ENCODE results near the gene FBXO9. TPM values are rescaled to one million over a fixed set of nuclear protein-coding genes. Genes with fewer than 3 reads are reported as not detected.

FBXO9 gene
- total and polyA plus RNA-seq, 10 of the 15 experiments (the other 5 are each of a cell fraction or from before 2014, with no cell fraction given) = 9.9 to 68.9 (median 31.3) TPM

DNA sequence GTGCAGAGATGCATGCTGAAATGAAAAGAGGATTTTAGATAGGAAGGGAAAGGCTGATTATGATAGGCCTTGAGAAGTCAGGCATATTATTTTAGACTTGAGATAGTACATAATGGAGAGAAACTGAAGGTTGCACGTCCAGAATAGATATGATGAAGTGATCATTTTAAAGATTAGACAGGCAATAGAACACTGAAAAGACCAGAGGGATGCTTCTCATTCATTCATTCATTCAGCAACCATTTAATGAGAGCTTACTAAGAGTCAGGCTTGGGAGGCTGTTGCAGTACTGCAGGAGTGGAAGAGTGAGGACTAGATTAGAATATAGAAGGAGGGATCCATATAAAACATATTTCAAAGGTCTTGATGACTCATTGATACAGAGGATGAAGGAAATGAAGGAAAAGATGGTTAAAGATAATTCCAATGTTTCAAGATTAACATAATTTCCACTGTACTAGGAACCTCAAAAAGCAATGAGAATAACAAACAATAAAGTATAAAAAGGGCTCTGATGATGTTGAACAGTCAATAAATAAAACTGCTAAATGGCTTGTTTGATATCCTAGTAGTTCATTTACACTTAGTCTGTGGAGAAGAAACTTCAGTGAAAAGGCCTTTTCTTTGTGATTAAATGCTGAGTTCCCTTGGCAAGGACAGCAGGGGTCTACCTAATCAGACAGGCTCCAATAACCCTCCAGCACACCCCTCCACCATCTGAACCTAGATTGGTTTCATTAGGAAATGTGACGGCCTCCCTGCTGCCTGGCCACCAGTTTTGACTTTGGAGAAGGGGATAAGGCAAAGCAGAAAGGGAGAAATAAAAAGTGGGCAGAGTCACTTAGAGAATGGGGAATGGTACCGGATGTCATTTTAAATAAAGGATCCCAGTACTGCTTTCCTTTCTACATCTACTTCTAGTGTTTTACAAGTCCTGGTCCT lies 5.3 kb upstream of the FBXO9 start:
- Histone ChIP-seq H3K4me2 (ENCODE audit: control insufficient read depth, insufficient read depth) (peak overlapping the region; percentile 75), H4K20me1 (ENCODE audit: control insufficient read depth, insufficient read depth) (no peaks in the 10 kb centered on the region), H3K9me3 (replicated peaks; ENCODE audit: control insufficient read depth, insufficient read depth, low read length) (no peaks in the 10 kb centered on the region), H3K27ac (ENCODE audit: control insufficient read depth, insufficient read depth) (no peak overlapping the region), H3K4me3 (peak overlapping the region; percentile 87; the same call in 1 of the 2 replicates), H3K4me1 (ENCODE audit: control insufficient read depth, insufficient read depth, low read length) (peaks cover 5% of the 10 kb centered on the region; the same call in 1 of the 2 replicates), H3K27me3 (replicated peaks in 1 of 2; ENCODE audit: control insufficient read depth in 2 of 2, insufficient read depth in 2 of 2, low read length in 1 of 2) (no peaks in the 10 kb centered on the region), H3K79me2 (ENCODE audit: control insufficient read depth, insufficient read depth, low read length) (peaks cover 1% of the 10 kb centered on the region), H3K36me3 (ENCODE audit: control insufficient read depth in 2 of 2, insufficient read depth in 2 of 2, low read length in 1 of 2) (no peaks in the 10 kb centered on the region), H2AFZ (ENCODE audit: control insufficient read depth, low read depth, low read length) (no peak overlapping the region), H3K9ac (ENCODE audit: control insufficient read depth, insufficient read depth, low read length) (no peak overlapping the region)
- WGBS (ENCODE audit: insufficient coverage, insufficient replicate concordance, low lambda C conversion rate, missing lambda C conversion rate) = 68% methylated on average over 3 of the region's 3 CpGs
- FAIRE-seq = no peak
- POLR2A ChIA-PET = no interaction called here
- in situ Hi-C loops (cut with MboI) = no loop called here
- ATAC-seq = no peak
- intact Hi-C loops (cut with micrococcal nuclease; ENCODE audit: unreplicated experiment) = no loop called here
- no peak for DNase-seq (ENCODE audit: low read depth, low spot score)
- CTCF ChIA-PET = no interaction called here
- SMC1A ChIA-PET (ENCODE audit: uncharacterized antibody, unreplicated experiment) = no interaction called here
- TF ChIP-seq, protein P1, sequence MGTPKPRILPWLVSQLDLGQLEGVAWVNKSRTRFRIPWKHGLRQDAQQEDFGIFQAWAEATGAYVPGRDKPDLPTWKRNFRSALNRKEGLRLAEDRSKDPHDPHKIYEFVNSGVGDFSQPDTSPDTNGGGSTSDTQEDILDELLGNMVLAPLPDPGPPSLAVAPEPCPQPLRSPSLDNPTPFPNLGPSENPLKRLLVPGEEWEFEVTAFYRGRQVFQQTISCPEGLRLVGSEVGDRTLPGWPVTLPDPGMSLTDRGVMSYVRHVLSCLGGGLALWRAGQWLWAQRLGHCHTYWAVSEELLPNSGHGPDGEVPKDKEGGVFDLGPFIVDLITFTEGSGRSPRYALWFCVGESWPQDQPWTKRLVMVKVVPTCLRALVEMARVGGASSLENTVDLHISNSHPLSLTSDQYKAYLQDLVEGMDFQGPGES (IDR thresholded peaks at IDR 0.05) = no peak
- TF ChIP-seq ZNF24 (IDR thresholded peaks at IDR 0.05) = peak; percentile 50; the same call in 1 of the 2 replicates
- RAD21 ChIA-PET (ENCODE audit: unreplicated experiment) = interaction anchor here (1.1 kb wide), 1 partner anchor 65 kb away, joined by 3 read pairs; the partner anchor contains the start of gene GSTA4
- no TSS peak for BruUV-seq (replicated peaks)

DNA sequence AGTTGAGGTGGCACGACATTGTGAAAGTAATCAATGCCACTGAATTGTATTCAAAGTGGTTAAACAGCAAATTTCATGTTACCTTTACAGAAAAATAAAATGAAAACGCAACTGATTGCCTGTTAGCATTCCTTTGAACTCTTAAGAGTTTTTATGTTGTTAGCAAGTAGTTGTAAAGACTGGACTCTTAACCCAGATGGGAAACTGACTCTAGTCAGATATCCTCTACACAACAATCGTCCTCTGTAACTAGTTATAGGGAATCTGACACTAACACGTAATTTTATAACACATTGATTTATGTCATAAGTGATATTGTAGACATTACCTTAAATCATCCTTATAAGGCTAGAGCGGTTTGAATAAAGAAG lies 3.0 kb upstream of the FBXO9 start:
- peak overlapping the region; percentile 92 for H3K9ac ChIP-seq (ENCODE audit: control insufficient read depth, insufficient read depth, low read length)
- peaks cover 9% of the 10 kb centered on the region; the same call in 1 of the 2 replicates for H3K4me1 ChIP-seq (ENCODE audit: control insufficient read depth, insufficient read depth, low read length)
- WGBS (ENCODE audit: insufficient coverage, insufficient replicate concordance, low lambda C conversion rate, missing lambda C conversion rate) = 8% methylated on average over 5 of the region's 5 CpGs
- no peaks in the 10 kb centered on the region for H4K20me1 ChIP-seq (ENCODE audit: control insufficient read depth, insufficient read depth)
- in situ Hi-C loops (cut with MboI) = no loop called here
- intact Hi-C loops (cut with micrococcal nuclease; ENCODE audit: unreplicated experiment) = no loop called here
- H3K4me3 ChIP-seq = peak overlapping the region; percentile 87
- FAIRE-seq = no peak
- no peak for DNase-seq (ENCODE audit: low read depth, low spot score)
- no peak for ATAC-seq
- H3K36me3 ChIP-seq (ENCODE audit: control insufficient read depth in 2 of 2, insufficient read depth in 2 of 2, low read length in 1 of 2) = no peaks in the 10 kb centered on the region
- POLR2A ChIA-PET = no interaction called here
- peak overlapping the region; percentile 79 for H3K4me2 ChIP-seq (ENCODE audit: control insufficient read depth, insufficient read depth)
- peak overlapping the region; percentile 95 for H2AFZ ChIP-seq (ENCODE audit: control insufficient read depth, low read depth, low read length)
- CTCF ChIA-PET = no interaction called here
- no peaks in the 10 kb centered on the region for H3K9me3 ChIP-seq (replicated peaks; ENCODE audit: control insufficient read depth, insufficient read depth, low read length)
- BruUV-seq (replicated peaks) = no TSS peak
- H3K79me2 ChIP-seq (ENCODE audit: control insufficient read depth, insufficient read depth, low read length) = peaks cover 14% of the 10 kb centered on the region
- no peaks in the 10 kb centered on the region for H3K27me3 ChIP-seq (replicated peaks in 1 of 2; ENCODE audit: control insufficient read depth in 2 of 2, insufficient read depth in 2 of 2, low read length in 1 of 2)
- H3K27ac ChIP-seq (ENCODE audit: control insufficient read depth, insufficient read depth) = no peak overlapping the region
- RAD21 ChIA-PET (ENCODE audit: unreplicated experiment) = no interaction called here
- SMC1A ChIA-PET (ENCODE audit: uncharacterized antibody, unreplicated experiment) = no interaction called here
- TF ChIP-seq MYB (IDR thresholded peaks at IDR 0.05; ENCODE audit: borderline replicate concordance, low read depth, low read length) (no peak), RCOR1 (conservative IDR thresholded peaks at IDR 0.05; ENCODE audit: low read depth, low read length) (no peak)
- TF ChIP-seq, protein P2, sequence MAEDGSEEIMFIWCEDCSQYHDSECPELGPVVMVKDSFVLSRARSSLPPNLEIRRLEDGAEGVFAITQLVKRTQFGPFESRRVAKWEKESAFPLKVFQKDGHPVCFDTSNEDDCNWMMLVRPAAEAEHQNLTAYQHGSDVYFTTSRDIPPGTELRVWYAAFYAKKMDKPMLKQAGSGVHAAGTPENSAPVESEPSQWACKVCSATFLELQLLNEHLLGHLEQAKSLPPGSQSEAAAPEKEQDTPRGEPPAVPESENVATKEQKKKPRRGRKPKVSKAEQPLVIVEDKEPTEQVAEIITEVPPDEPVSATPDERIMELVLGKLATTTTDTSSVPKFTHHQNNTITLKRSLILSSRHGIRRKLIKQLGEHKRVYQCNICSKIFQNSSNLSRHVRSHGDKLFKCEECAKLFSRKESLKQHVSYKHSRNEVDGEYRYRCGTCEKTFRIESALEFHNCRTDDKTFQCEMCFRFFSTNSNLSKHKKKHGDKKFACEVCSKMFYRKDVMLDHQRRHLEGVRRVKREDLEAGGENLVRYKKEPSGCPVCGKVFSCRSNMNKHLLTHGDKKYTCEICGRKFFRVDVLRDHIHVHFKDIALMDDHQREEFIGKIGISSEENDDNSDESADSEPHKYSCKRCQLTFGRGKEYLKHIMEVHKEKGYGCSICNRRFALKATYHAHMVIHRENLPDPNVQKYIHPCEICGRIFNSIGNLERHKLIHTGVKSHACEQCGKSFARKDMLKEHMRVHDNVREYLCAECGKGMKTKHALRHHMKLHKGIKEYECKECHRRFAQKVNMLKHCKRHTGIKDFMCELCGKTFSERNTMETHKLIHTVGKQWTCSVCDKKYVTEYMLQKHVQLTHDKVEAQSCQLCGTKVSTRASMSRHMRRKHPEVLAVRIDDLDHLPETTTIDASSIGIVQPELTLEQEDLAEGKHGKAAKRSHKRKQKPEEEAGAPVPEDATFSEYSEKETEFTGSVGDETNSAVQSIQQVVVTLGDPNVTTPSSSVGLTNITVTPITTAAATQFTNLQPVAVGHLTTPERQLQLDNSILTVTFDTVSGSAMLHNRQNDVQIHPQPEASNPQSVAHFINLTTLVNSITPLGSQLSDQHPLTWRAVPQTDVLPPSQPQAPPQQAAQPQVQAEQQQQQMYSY (CRISPR knock-in tag; IDR thresholded peaks at IDR 0.05) = no peak
- TF ChIP-seq, protein P3, sequence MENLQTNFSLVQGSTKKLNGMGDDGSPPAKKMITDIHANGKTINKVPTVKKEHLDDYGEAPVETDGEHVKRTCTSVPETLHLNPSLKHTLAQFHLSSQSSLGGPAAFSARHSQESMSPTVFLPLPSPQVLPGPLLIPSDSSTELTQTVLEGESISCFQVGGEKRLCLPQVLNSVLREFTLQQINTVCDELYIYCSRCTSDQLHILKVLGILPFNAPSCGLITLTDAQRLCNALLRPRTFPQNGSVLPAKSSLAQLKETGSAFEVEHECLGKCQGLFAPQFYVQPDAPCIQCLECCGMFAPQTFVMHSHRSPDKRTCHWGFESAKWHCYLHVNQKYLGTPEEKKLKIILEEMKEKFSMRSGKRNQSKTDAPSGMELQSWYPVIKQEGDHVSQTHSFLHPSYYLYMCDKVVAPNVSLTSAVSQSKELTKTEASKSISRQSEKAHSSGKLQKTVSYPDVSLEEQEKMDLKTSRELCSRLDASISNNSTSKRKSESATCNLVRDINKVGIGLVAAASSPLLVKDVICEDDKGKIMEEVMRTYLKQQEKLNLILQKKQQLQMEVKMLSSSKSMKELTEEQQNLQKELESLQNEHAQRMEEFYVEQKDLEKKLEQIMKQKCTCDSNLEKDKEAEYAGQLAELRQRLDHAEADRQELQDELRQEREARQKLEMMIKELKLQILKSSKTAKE (IDR thresholded peaks at IDR 0.05; ENCODE audit: low read depth, poor library complexity, severe bottlenecking) = no peak
